HG02973 (cell line): ENCODE results near the gene DAB2IP.
A peak's percentile ranks its signal among the peaks of the same experiment; 100 is the strongest.

Experiments
- ATAC-seq: cut with Tn5 transposase; IDR thresholded peaks from one replicate; pipeline ENCODE4 v1.9.1; 2021; ENCODE audit warnings: moderate library complexity; ENCODE audit not compliant: unreplicated experiment

DAB2IP gene

GRCh38 chr9:121625590-121625989 is 25.8 kb upstream of the DAB2IP start:
- ATAC-seq = no peak

- ATAC-seq = no peak
Measured at GRCh38 chr9:121626012-121626411, 25.4 kb upstream of the DAB2IP start.

GRCh38 chr9:121627427-121627826 is 24.0 kb upstream of the DAB2IP start:
- ATAC-seq = no peak

GRCh38 chr9:121628401-121628800 is 23.0 kb upstream of the DAB2IP start:
- ATAC-seq = no peak

- ATAC-seq = no peak
Measured at GRCh38 chr9:121631115-121631514, 20.3 kb upstream of the DAB2IP start.

GRCh38 chr9:121631978-121632418 is 19.4 kb upstream of the DAB2IP start:
- no peak for ATAC-seq

- ATAC-seq = no peak
Measured at GRCh38 chr9:121633119-121633714, 18.2 kb upstream of the DAB2IP start.

GRCh38 chr9:121633736-121634135 is 17.7 kb upstream of the DAB2IP start:
- no peak for ATAC-seq

GRCh38 chr9:121634329-121635261 is 16.8 kb upstream of the DAB2IP start:
- peak; percentile 47 for ATAC-seq

GRCh38 chr9:121635300-121635876 is 16.0 kb upstream of the DAB2IP start:
- ATAC-seq = no peak

- ATAC-seq = no peak
Measured at GRCh38 chr9:121636341-121636865, 15.0 kb upstream of the DAB2IP start.

GRCh38 chr9:121636978-121637712 is 14.3 kb upstream of the DAB2IP start:
- ATAC-seq = no peak

- ATAC-seq = no peak
Measured at GRCh38 chr9:121637713-121638220, 13.7 kb upstream of the DAB2IP start.

- ATAC-seq = no peak
Measured at GRCh38 chr9:121638399-121638798, 13.0 kb upstream of the DAB2IP start.

GRCh38 chr9:121638901-121639592 is 12.4 kb upstream of the DAB2IP start:
- ATAC-seq = no peak

GRCh38 chr9:121639619-121640018 is 11.8 kb upstream of the DAB2IP start:
- no peak for ATAC-seq

- ATAC-seq = no peak
Measured at GRCh38 chr9:121640076-121640475, 11.4 kb upstream of the DAB2IP start.

- no peak for ATAC-seq
Measured at GRCh38 chr9:121640491-121641223, 10.8 kb upstream of the DAB2IP start.

GRCh38 chr9:121641224-121641611 is 10.2 kb upstream of the DAB2IP start:
- ATAC-seq = no peak
